Measurements from ENCODE around the gene RFNG. TPM values are rescaled to one million over a fixed set of nuclear protein-coding genes. Genes with fewer than 3 reads are reported as not detected.

The RFNG gene
- total RNA-seq, 1 donor from 2014 or later = 43.4 TPM

DNA sequence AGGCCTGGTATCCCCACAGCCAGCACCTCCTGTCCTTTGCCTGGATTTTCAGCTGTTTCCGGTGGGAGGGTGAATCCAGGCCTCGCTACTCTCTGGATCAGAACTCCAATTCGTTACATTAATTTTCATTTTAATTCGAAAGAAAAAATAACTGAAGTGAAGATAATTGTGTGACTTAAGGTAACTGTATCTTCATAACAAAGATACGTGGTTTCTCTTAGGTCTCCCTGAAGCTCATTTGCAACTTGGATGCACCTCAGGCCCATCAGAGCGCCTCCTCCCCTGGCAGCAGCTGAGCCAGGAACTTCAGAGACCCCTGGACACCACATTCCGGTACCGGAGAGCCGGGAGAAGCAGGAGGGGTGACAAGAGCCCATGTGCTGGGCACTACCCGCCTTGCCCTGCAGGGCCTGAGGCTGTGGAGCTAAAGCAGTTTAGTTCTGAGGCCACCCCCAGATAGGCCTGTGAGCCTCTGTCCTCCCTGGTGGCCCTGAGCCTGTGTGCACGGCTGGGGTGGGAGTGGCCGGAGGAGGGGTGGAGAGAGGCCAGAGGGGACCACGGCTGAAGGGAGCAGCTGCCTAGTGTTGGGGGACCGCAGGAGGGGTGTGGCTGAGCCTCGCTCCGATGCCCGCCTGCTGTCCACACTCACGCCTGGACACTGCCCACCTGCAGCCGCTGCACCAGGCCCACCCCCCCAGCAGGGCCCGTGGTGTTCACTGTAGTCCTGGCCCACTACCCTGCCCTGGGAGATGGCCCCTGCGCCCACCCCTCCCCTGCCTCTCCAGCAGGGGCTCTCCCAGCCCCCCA lies 25.4 kb upstream of the RFNG start:
- Mint-ChIP-seq H3K4me3 (no peak overlapping the region), H3K9me3 (no peaks in the 10 kb centered on the region), H3K27ac (peak overlapping the region; percentile 43), H3K27me3 (peaks cover 15% of the 10 kb centered on the region), H3K4me1 (ENCODE audit: unreplicated experiment) (no peaks in the 10 kb centered on the region), H3K36me3 (no peaks in the 10 kb centered on the region)
- no peak for DNase-seq (ENCODE audit: extremely low spot score, unreplicated experiment)
- TF ChIP-seq CTCF (conservative IDR thresholded peaks at IDR 0.05) = no peak

DNA sequence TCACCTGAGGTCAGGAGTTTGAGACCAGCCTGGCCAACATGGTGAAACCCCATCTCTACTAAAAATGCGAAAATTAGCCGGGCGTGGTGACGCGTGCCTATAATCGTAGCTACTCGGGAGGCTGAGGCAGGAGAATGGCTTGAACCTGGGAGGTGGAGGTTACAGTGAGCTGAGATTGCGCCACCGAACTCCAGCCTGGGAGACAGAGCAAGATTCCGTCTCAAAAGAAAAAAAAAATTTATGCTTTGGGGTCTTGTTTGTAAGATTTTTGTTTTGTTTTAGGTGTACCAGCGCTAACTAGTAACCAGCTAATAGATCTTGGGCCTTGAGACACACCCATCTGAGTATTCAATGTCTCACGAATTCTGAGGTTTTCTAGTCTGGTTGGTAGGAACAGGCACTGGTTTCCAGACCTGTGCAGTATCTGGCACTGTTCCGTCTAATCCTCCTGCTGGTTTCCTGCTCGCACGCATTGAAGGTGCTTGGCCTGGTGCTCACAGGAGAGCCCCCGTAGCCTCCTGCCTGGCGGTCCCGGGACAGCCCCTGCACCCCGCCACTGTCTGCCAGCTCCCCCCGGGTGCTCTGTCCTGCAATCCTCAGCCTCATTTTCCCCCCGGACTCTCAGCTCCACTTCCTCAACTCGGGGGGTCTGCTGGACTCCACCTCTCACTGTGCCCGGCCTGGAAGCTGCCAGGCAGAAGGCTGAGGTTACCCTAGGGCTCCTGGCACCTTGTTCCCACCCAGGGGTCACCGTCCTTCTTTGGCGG lies 24.6 kb upstream of the RFNG start:
- peaks cover 15% of the 10 kb centered on the region for H3K27me3 Mint-ChIP-seq
- no peak for DNase-seq (ENCODE audit: extremely low spot score, unreplicated experiment)
- no peak for TF ChIP-seq CTCF (conservative IDR thresholded peaks at IDR 0.05)
- H3K4me3 Mint-ChIP-seq = no peak overlapping the region
- H3K27ac Mint-ChIP-seq = peak overlapping the region; percentile 43
- no peaks in the 10 kb centered on the region for H3K4me1 Mint-ChIP-seq (ENCODE audit: unreplicated experiment)
- H3K36me3 Mint-ChIP-seq = no peaks in the 10 kb centered on the region
- H3K9me3 Mint-ChIP-seq = no peaks in the 10 kb centered on the region

DNA sequence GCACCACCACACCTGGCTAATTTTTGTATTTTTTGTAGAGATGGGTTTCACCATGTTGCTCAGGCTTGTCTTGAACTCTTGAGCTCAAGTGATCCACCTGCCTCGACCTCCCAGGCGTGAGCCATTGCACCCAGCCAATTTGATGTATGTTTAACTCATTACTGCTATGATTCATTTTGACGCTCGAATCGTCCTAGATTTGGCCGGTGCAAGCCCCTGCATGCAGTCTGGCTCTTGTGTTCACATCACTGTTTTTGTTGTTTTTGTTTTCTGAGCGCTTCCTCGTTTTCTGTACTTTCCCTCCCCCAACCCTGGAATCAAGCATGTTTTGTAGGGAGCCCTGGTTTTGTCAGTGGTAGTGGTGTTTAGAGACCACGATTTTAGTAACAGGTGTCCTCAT lies 21.8 kb upstream of the RFNG start:
- no peak overlapping the region for H3K4me3 Mint-ChIP-seq
- no peaks in the 10 kb centered on the region for H3K36me3 Mint-ChIP-seq
- peak overlapping the region; percentile 61 for H3K27ac Mint-ChIP-seq
- H3K4me1 Mint-ChIP-seq (ENCODE audit: unreplicated experiment) = no peaks in the 10 kb centered on the region
- H3K9me3 Mint-ChIP-seq = no peaks in the 10 kb centered on the region
- no peak for DNase-seq (ENCODE audit: extremely low spot score, unreplicated experiment)
- H3K27me3 Mint-ChIP-seq = peaks cover 15% of the 10 kb centered on the region
- TF ChIP-seq CTCF (conservative IDR thresholded peaks at IDR 0.05) = no peak

DNA sequence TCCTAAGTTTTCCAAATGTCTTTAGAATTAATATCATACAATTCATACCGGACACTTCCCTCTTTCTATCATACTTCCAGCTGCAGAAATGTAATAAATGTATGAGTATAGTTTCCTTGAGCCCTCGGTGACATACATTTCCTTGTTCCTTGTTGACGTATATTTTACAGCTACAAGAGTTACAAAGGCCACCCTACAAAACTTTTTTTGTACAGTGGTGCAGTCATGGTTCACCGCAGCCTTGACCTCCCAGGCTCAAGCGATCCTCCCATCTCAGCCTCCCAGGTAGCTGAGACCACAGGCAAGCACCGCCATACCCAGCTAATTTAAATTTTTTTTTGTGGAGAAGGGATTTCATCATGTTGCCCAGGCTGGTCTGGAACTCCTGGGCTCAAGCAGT lies 21.2 kb upstream of the RFNG start:
- Mint-ChIP-seq H3K27me3 (peaks cover 15% of the 10 kb centered on the region), H3K4me1 (ENCODE audit: unreplicated experiment) (no peaks in the 10 kb centered on the region), H3K4me3 (no peak overlapping the region), H3K27ac (no peak overlapping the region), H3K36me3 (no peaks in the 10 kb centered on the region), H3K9me3 (no peaks in the 10 kb centered on the region)
- TF ChIP-seq CTCF (conservative IDR thresholded peaks at IDR 0.05) = no peak
- DNase-seq (ENCODE audit: extremely low spot score, unreplicated experiment) = no peak

DNA sequence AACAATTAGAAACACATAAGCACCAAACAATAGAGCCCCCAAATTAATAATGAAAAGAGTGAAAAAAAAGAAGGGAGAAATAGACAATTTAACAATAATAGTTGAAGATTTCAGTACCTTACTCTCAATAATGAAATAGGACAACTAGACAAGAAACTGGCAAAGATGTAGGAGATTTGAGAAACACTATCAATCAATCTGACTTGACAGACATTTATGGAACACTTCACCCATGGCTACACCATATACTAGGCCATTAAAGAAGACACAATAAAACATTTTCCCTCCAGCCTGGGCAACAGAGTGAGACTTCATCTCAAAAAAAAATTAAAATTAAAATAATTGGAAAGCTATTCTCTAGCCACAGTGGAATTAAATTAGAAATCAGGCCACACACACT lies 19.0 kb upstream of the RFNG start:
- H3K4me1 Mint-ChIP-seq (ENCODE audit: unreplicated experiment) = no peaks in the 10 kb centered on the region
- TF ChIP-seq CTCF (conservative IDR thresholded peaks at IDR 0.05) = no peak
- no peak overlapping the region for H3K4me3 Mint-ChIP-seq
- no peaks in the 10 kb centered on the region for H3K9me3 Mint-ChIP-seq
- H3K27ac Mint-ChIP-seq = no peak overlapping the region
- no peak for DNase-seq (ENCODE audit: extremely low spot score, unreplicated experiment)
- H3K36me3 Mint-ChIP-seq = no peaks in the 10 kb centered on the region
- peaks cover 15% of the 10 kb centered on the region for H3K27me3 Mint-ChIP-seq
